GM12878 (cell line): ENCODE measurements around the gene ABCB10. TPM values are rescaled to one million over a fixed set of nuclear protein-coding genes. Genes with fewer than 3 reads are reported as not detected.
A peak's percentile ranks its signal among the peaks of the same experiment; 100 is the strongest.

Experiments
- CREB1 ChIP-seq: IDR thresholded peaks from 2 replicates; pipeline ENCODE4 v1.6.1; 2012; ENCODE audit warnings: low read depth, mild to moderate bottlenecking, inconsistent platforms
- DPF2 ChIP-seq: fragments of 450-650 bp; IDR thresholded peaks from 2 replicates; pipeline ENCODE4 v1.6.1; 2017; ENCODE audit warnings: mild to moderate bottlenecking
- FOXK2 ChIP-seq: fragments of 450-650 bp; IDR thresholded peaks from 2 replicates; pipeline ENCODE4 v1.6.1; 2017; ENCODE audit warnings: mild to moderate bottlenecking, moderate library complexity
- IKZF2 ChIP-seq, 2 experiments: fragments of 450-650 bp; IDR thresholded peaks; 2 replicates each; pipeline ENCODE4 v1.6.1; 2017; ENCODE audit warnings: mild to moderate bottlenecking in 2 of 2, moderate library complexity in 2 of 2
- MXI1 ChIP-seq: fragments of 150-350 bp; IDR thresholded peaks from 2 replicates; pipeline ENCODE4 v1.6.1; 2011; ENCODE audit warnings: low read depth, mild to moderate bottlenecking, inconsistent platforms, low read length, improper control_type of control experiment
- NR2C1 ChIP-seq: fragments of 450-650 bp; IDR thresholded peaks from 2 replicates; pipeline ENCODE4 v1.6.1; 2017; ENCODE audit warnings: antibody characterized with exemption, mild to moderate bottlenecking, moderate library complexity
- NRF1 ChIP-seq: conservative IDR thresholded peaks from 2 replicates; pipeline ENCODE4 v1.6.1; 2011; ENCODE audit warnings: mild to moderate bottlenecking, low read depth, low read length, improper control_type of control experiment
- RELA ChIP-seq: fragments of 450-650 bp; IDR thresholded peaks from 2 replicates; pipeline ENCODE4 v1.8.0; 2014; ENCODE audit warnings: borderline replicate concordance; ENCODE audit not compliant: partially characterized antibody
- RFX5 ChIP-seq: IDR thresholded peaks from 2 replicates; pipeline ENCODE4 v1.6.1; 2011; ENCODE audit warnings: low read depth, low read length, improper control_type of control experiment
- SREBF2 ChIP-seq: IDR thresholded peaks from 2 replicates; pipeline ENCODE4 v1.6.1; 2012; ENCODE audit warnings: mild to moderate bottlenecking, low read length
- TCF12 ChIP-seq: IDR thresholded peaks from 2 replicates; pipeline ENCODE4 v1.6.1; 2011; ENCODE audit warnings: low read depth, mild to moderate bottlenecking, low read length
- TCF3 ChIP-seq: IDR thresholded peaks from 2 replicates; pipeline ENCODE4 v1.6.1; 2012; ENCODE audit warnings: low read depth, mild to moderate bottlenecking, low read length, borderline replicate concordance; ENCODE audit not compliant: insufficient read depth
- YY1 ChIP-seq: IDR thresholded peaks from 2 replicates; pipeline ENCODE4 v1.6.1; 2011; ENCODE audit warnings: low read depth, mild to moderate bottlenecking, low read length
- ZNF384 ChIP-seq: IDR thresholded peaks from 2 replicates; pipeline ENCODE4 v1.6.1; 2012; ENCODE audit warnings: low read depth, mild to moderate bottlenecking, low read length, improper control_type of control experiment, borderline replicate concordance
- polyA plus RNA-seq, 11 experiments: library from polyadenylated mRNA; depleted of rRNA in 4 of 11; unstranded in 6 of 11; stranded (reverse) in 5 of 11; fragments of >200 nt; fragmentation: Nextera tagmentation in 4 of 11; fragmentation: Illumina TruSeq in 1 of 11; extraction: Ambion mirVana in 4 of 11; extraction: Trizol in 1 of 11; gene quantifications; 1 replicate in 1 of 11; 2 replicates in 10 of 11; pipeline versions ENCODE4 v1.2.1 to v1.2.3, GENCODE V29; 2011 to 2016; ENCODE audit warnings: inconsistent platforms in 2 of 11, missing spikeins in 2 of 11, low read depth in 1 of 11
- total RNA-seq, 4 experiments: library from RNA; depleted of rRNA in 3 of 4; stranded (reverse); fragments of >200 nt in 3 of 4; fragmentation: Illumina TruSeq in 1 of 4; extraction: Trizol in 1 of 4; gene quantifications; 2 replicates each; pipeline versions ENCODE4 v1.2.1 to v1.2.3, GENCODE V29; 2013 to 2021
- TF ChIP-seq, protein P1 (sequence below): fragments of 450-650 bp; IDR thresholded peaks from 2 replicates; pipeline ENCODE4 v1.6.1; 2016; ENCODE audit warnings: mild to moderate bottlenecking, moderate library complexity, borderline replicate concordance
- TF ChIP-seq, protein P2 (sequence below): fragments of 450-650 bp; IDR thresholded peaks from 2 replicates; pipeline ENCODE4 v1.6.1; 2016; ENCODE audit warnings: mild to moderate bottlenecking
- TF ChIP-seq, protein P3 (sequence below): IDR thresholded peaks from 2 replicates; pipeline ENCODE4 v1.6.1; 2011; ENCODE audit warnings: borderline replicate concordance, low read depth, mild to moderate bottlenecking, moderate library complexity, low read length; ENCODE audit not compliant: insufficient read depth, poor library complexity, severe bottlenecking
- TF ChIP-seq, protein P4 (sequence below): fragments of 450-650 bp; IDR thresholded peaks from 2 replicates; pipeline ENCODE4 v1.6.1; 2018; ENCODE audit warnings: mild to moderate bottlenecking, low read depth, moderate library complexity; ENCODE audit not compliant: partially characterized antibody
- TF ChIP-seq, protein P5 (sequence below): IDR thresholded peaks from 2 replicates; pipeline ENCODE4 v1.6.1; 2011; ENCODE audit warnings: low read depth, mild to moderate bottlenecking, low read length, moderate library complexity, borderline replicate concordance; ENCODE audit errors: extremely low read depth

Gene ABCB10
- total and polyA plus RNA-seq, 10 of the 15 experiments (the other 5 are each of a cell fraction or from before 2014, with no cell fraction given): 8.0 to 30.5 (median 16.7) TPM

DNA sequence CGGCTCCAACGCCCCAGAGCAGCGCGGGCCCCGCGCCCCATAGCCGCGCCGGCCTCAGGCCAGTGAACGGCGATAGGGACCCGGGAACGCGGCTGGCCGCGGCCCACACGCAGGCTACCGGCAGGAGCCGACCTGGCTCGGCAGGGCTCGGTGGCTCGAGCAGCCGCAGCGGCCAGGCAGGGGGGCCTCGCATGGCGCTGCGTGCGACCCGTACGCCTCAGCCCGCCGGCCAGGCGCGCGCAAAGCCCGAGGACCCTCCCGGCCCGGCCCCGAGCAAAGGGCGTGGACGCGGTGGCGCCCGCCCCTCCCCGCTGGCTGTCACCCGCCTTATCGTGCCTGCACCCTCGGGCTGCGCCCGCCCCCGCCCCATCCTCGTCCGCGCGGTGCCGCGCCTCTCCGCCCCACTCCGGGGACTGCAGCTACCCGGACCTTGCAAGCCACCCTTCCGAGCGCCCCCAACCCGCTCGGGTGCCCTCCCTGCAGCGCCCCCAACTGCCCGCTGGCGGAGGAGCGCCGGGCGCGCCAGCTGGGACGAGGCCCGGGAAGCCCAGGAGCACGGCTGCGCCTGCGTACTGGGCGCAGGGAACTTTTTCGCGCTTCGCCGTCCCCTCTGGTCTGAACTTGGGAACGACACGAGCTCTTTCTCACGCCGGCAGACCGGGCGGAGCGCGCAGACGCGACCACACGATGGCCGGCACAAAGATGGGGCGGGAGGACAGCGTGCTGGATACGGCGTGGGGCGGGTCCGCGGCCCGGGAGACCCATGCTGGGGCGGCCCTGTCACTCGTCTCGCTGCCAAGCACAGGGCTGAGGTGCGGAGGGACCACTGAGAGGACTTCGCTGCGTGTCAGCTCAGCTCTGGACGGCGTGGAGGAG lies at the start of gene ABCB10 (continued):
- TF ChIP-seq, protein P1, sequence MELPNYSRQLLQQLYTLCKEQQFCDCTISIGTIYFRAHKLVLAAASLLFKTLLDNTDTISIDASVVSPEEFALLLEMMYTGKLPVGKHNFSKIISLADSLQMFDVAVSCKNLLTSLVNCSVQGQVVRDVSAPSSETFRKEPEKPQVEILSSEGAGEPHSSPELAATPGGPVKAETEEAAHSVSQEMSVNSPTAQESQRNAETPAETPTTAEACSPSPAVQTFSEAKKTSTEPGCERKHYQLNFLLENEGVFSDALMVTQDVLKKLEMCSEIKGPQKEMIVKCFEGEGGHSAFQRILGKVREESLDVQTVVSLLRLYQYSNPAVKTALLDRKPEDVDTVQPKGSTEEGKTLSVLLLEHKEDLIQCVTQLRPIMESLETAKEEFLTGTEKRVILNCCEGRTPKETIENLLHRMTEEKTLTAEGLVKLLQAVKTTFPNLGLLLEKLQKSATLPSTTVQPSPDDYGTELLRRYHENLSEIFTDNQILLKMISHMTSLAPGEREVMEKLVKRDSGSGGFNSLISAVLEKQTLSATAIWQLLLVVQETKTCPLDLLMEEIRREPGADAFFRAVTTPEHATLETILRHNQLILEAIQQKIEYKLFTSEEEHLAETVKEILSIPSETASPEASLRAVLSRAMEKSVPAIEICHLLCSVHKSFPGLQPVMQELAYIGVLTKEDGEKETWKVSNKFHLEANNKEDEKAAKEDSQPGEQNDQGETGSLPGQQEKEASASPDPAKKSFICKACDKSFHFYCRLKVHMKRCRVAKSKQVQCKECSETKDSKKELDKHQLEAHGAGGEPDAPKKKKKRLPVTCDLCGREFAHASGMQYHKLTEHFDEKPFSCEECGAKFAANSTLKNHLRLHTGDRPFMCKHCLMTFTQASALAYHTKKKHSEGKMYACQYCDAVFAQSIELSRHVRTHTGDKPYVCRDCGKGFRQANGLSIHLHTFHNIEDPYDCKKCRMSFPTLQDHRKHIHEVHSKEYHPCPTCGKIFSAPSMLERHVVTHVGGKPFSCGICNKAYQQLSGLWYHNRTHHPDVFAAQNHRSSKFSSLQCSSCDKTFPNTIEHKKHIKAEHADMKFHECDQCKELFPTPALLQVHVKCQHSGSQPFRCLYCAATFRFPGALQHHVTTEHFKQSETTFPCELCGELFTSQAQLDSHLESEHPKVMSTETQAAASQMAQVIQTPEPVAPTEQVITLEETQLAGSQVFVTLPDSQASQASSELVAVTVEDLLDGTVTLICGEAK: peak; percentile 19; the same call in 1 of the 2 replicates
- TF ChIP-seq RELA (no peak), MXI1 (peak; percentile 100), TCF3 (peak; percentile 88), NRF1 (peak; percentile 86), SREBF2 (peak; percentile 88), DPF2 (peak; percentile 65; the same call in 1 of the 2 replicates), ZNF384 (no peak; the same call in 1 of the 2 replicates), RFX5 (no peak), CREB1 (peak; percentile 73; the same call in 1 of the 2 replicates), YY1 (peak; percentile 90), TCF12 (peak; percentile 79), NR2C1 (0 out of 2 replicates have a peak, but pooled peaks have one; percentile 6), FOXK2 (no peak), IKZF2 (IDR thresholded peaks at IDR 0.05) (peak; percentile 67 to 78)
- TF ChIP-seq, protein P2, sequence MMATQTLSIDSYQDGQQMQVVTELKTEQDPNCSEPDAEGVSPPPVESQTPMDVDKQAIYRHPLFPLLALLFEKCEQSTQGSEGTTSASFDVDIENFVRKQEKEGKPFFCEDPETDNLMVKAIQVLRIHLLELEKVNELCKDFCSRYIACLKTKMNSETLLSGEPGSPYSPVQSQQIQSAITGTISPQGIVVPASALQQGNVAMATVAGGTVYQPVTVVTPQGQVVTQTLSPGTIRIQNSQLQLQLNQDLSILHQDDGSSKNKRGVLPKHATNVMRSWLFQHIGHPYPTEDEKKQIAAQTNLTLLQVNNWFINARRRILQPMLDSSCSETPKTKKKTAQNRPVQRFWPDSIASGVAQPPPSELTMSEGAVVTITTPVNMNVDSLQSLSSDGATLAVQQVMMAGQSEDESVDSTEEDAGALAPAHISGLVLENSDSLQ: peak; percentile 91
- TF ChIP-seq, protein P3, sequence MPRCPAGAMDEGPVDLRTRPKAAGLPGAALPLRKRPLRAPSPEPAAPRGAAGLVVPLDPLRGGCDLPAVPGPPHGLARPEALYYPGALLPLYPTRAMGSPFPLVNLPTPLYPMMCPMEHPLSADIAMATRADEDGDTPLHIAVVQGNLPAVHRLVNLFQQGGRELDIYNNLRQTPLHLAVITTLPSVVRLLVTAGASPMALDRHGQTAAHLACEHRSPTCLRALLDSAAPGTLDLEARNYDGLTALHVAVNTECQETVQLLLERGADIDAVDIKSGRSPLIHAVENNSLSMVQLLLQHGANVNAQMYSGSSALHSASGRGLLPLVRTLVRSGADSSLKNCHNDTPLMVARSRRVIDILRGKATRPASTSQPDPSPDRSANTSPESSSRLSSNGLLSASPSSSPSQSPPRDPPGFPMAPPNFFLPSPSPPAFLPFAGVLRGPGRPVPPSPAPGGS: peak; percentile 63
- TF ChIP-seq, protein P4, sequence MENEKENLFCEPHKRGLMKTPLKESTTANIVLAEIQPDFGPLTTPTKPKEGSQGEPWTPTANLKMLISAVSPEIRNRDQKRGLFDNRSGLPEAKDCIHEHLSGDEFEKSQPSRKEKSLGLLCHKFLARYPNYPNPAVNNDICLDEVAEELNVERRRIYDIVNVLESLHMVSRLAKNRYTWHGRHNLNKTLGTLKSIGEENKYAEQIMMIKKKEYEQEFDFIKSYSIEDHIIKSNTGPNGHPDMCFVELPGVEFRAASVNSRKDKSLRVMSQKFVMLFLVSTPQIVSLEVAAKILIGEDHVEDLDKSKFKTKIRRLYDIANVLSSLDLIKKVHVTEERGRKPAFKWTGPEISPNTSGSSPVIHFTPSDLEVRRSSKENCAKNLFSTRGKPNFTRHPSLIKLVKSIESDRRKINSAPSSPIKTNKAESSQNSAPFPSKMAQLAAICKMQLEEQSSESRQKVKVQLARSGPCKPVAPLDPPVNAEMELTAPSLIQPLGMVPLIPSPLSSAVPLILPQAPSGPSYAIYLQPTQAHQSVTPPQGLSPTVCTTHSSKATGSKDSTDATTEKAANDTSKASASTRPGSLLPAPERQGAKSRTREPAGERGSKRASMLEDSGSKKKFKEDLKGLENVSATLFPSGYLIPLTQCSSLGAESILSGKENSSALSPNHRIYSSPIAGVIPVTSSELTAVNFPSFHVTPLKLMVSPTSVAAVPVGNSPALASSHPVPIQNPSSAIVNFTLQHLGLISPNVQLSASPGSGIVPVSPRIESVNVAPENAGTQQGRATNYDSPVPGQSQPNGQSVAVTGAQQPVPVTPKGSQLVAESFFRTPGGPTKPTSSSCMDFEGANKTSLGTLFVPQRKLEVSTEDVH: no peak
- TF ChIP-seq, protein P5, sequence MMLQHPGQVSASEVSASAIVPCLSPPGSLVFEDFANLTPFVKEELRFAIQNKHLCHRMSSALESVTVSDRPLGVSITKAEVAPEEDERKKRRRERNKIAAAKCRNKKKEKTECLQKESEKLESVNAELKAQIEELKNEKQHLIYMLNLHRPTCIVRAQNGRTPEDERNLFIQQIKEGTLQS: peak; percentile 8; the same call in 1 of the 2 replicates
